A549 treated with dexamethasone at 1 μM for 4 hours (cell line): Measurements from ENCODE around the gene VRK3. TPM values are rescaled to one million over a fixed set of nuclear protein-coding genes. Genes with fewer than 3 reads are reported as not detected.

Experiments used
- total RNA-seq: library from RNA; stranded (reverse); fragments of 200-300 nt; extraction: Qiagen RNA extraction; gene quantifications from 5 replicates; pipeline ENCODE4 v1.2.3, GENCODE V29; 2022

The VRK3 gene, protein sequence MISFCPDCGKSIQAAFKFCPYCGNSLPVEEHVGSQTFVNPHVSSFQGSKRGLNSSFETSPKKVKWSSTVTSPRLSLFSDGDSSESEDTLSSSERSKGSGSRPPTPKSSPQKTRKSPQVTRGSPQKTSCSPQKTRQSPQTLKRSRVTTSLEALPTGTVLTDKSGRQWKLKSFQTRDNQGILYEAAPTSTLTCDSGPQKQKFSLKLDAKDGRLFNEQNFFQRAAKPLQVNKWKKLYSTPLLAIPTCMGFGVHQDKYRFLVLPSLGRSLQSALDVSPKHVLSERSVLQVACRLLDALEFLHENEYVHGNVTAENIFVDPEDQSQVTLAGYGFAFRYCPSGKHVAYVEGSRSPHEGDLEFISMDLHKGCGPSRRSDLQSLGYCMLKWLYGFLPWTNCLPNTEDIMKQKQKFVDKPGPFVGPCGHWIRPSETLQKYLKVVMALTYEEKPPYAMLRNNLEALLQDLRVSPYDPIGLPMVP
- 34.0 to 39.2 TPM (median 38.1 TPM) in 5 replicates for total RNA-seq

DNA sequence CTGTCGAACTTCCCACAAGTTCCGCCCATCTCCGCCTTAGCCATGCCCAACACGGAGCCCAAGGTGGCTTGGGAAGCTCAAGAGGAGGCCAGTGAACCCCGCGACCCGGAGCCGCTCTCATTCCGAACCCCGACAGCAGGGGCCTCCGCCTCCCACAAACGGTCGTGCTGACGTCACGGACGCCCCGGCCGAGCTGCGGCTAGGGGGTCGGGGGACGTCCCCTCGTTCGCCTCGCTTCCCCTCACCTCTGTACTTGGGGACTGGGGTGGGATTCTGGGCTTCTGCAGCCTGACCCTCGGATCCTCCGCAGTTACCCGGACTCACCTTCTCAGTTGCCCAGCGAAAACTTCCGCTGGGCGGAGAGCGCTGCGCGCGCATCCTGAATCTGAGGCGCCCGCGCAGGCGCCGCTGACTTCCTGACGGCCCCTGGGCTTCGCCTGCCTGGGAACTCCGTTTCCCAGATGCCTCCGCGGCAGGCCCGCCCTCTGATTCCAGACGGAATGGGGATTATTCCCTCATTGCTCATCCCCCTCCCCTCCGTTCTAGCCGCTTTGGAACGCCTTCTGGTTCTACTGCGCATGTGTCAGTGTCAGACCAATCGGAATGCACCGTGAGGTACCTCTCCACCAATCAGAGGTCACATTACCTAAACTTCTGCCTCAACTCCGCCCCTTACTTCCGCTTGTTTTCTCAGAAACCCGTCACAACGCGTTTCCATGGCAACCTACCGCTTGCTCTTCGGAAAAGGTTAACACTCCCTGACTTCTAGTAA lies at the start of gene VRK3:
Gene VRK3, minus strand, starts transcription at position 351 of the 772 bp plus-strand sequence. CDS start 9,210 bp downstream, outside the sequence.

DNA sequence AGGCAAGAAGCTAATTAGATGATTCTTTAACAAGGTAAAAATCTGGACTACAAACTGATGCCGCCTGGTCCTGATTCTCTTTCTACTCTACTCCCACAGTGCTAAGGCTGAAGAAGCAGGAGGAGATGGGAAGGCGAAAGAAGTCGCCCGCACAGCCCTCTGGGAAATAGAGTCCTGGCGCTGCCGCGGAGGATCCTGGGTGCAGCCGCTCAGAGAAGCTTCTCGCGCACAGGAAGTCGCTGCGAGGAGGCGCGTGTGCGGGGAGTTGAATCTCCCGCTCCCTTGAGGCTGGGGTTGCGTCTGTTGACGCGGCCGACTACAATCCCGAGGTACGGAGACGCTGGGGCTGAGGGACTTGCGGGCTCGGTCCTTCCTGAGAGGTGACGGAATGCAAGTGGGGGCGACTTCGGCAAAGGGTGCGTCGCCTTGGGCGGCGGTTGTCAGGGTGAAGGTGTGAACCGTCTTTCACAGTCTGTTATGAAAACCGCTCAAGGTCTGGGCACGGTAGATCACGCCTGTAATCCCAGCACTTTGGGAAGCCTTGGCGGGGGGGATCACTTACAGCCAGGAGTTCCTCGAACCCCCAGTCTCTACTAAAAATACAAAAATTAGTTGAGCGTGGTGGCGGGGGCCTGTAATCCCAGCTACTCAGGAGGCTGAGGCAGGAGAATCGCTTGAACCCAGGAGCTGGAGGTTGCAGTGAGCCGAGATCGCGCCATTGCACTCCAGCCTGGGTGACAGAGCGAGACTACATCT lies 800 bp upstream of the VRK3 start, which contains the start of gene ZNF473:
Gene ZNF473, plus strand, starts transcription at position 212 of the 756 bp plus-strand sequence. CDS start 5,078 bp downstream, outside the sequence.

DNA sequence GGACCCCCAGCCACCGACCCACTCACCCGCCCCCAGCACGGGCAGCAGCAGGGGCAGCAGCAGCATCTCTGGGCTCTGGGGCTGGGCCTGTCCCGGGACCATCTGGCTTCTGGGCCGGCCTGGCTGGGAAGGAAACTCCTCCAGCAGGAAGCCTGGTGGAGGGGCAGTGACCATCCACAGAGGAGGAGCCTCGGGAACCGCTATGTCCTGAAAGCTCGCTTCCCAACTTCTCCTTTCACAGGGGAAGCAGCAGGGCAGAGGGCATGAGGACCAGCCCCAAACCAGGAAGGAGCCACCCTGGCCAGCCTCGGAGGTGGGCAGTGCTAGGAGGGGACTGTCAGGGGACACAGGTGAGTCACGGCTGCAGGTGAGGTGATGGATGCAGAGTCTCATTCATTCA lies 64.2 kb downstream of the VRK3 start, which contains the start of gene SIGLEC11:
Gene SIGLEC11, minus strand, starts transcription at position 193 of the 400 bp plus-strand sequence. Its CDS starts 91 bp downstream, at position 102.

DNA sequence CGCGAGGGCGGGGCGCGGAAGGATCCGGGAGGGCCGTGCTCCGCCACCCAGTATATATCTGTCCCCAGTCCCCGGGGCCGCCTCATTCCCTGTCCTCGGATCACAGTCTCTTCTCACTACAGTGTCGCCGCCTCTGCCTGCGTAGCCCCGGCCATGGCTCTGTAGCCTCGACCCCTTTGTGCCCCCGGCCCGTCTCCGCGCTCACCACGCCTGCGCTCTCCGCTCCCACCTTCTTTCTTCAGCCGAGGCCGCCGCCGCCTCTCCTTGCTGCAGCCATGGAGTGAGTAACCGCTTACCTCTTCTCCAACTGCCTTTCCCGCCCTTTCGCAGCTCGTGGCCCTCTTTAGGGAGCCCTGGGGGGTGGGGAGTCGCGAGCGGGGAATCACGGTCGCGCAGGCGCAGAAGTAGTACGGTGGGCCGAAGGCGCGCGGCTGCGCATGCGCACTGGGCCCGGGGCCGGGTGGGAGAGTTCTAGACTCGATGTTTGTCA lies 96.0 kb downstream of the VRK3 start, which contains the start of the genes ATF5 and NUP62:
Gene ATF5, plus strand, starts transcription at position 85 of the 490 bp plus-strand sequence. CDS start 1,646 bp downstream, outside the sequence.
Gene NUP62, minus strand, starts transcription at position 384 of the 490 bp plus-strand sequence. CDS start 19,697 bp downstream, outside the sequence.

Other genes starting within 250 kb of the VRK3 start
- gene FUZ, start 212.1 kb downstream of the VRK3 start, total RNA-seq, result 12.7 to 14.1 TPM (median 13.9 TPM) in 5 replicates
- gene MED25, start 207.1 kb downstream of the VRK3 start, total RNA-seq, result 41.8 to 70.4 TPM (median 65.8 TPM) in 5 replicates
- 108 to 147 TPM (median 141 TPM) in 5 replicates for gene PTOV1, start 174.2 kb downstream of the VRK3 start, total RNA-seq
- gene PNKP, start 157.8 kb downstream of the VRK3 start, total RNA-seq, result 28.8 to 56.1 TPM (median 43.1 TPM) in 5 replicates
- 65.8 to 131 TPM (median 114 TPM) in 5 replicates for gene AKT1S1, start 148.0 kb downstream of the VRK3 start, total RNA-seq
- gene TBC1D17, start 147.7 kb downstream of the VRK3 start, total RNA-seq, result 17.1 to 22.6 TPM (median 21.4 TPM) in 5 replicates
- 0.40 to 0.94 TPM (median 0.62 TPM) in 5 replicates for gene IL4I1, start 128.5 kb downstream of the VRK3 start, total RNA-seq
- 40.2 to 52.1 TPM (median 50.0 TPM) in 5 replicates for gene ATF5, start 96.2 kb downstream of the VRK3 start, total RNA-seq
- gene NUP62, start 95.9 kb downstream of the VRK3 start, total RNA-seq, result 61.0 to 99.1 TPM (median 98.1 TPM) in 5 replicates
- gene SIGLEC11, start 64.2 kb downstream of the VRK3 start, total RNA-seq, result 0.10 to 0.28 TPM (median 0.16 TPM) in 5 replicates
- gene ZNF473, start 633 bp upstream of the VRK3 start, total RNA-seq, result 8.3 to 11.6 TPM (median 10.3 TPM) in 5 replicates
- gene IZUMO2, start 137.9 kb upstream of the VRK3 start, total RNA-seq, result not detected in 5 replicates
- gene MYH14, start 178.2 kb upstream of the VRK3 start, total RNA-seq, result 4.4 to 7.8 TPM (median 7.2 TPM) in 5 replicates